Transverse colon (tissue), 4 donors: ENCODE measurements around the gene ATP2B1.

Experiments used
- CTCF ChIP-seq, 5 experiments: fragments of 200-600 bp in 3 of 5; fragments of 450-650 bp in 2 of 5; sonication (generic) in 3 of 5; IDR thresholded peaks; 1 replicate in 2 of 5; 2 replicates in 3 of 5; pipeline ENCODE4 v1.5.1; 2016 to 2017; ENCODE audit warnings: antibody characterized with exemption in 5 of 5, inconsistent platforms in 3 of 5, mild to moderate bottlenecking in 2 of 5, moderate library complexity in 1 of 5
- POLR2AphosphoS5 ChIP-seq, 3 donors: sonication (generic); formaldehyde crosslinking; IDR thresholded peaks; one replicate each; pipeline ENCODE4 v1.6.1; 2016; ENCODE audit warnings: antibody characterized with exemption in 3 of 3

GRCh38 chr12:89665556-89665955 lies 43.1 kb downstream of the ATP2B1 start:
- no peak for TF ChIP-seq CTCF (IDR thresholded peaks at IDR 0.05)
- no peak for TF ChIP-seq POLR2AphosphoS5 (IDR thresholded peaks at IDR 0.05)
